Kidney tubule cell (primary cell): ENCODE measurements around the gene SERPINB1.
A peak's percentile ranks its signal among the peaks of the same experiment; 100 is the strongest.
"Not testable (repeated sequence)": the region's sequence is repeated elsewhere in the genome, so short reads cannot be mapped to it uniquely, and the experiment has no call there.

Experiments
- DNase-seq: peaks from one replicate; pipeline ENCODE4 v3.0.0-alpha.2; 2018; ENCODE audit warnings: low spot score

The SERPINB1 gene

GRCh38 chr6:2841264-2842138 lies at the start of gene SERPINB1:
Gene SERPINB1 (minus strand): TSS chr6:2841863. CDS start chr6:2840586, 1,277 bp downstream.
- DNase-seq = peak; percentile 92

GRCh38 chr6:2890976-2891767 lies 49.5 kb upstream of the SERPINB1 start:
- DNase-seq = no peak

GRCh38 chr6:2885967-2886735 lies 44.5 kb upstream of the SERPINB1 start:
- DNase-seq = no peak

- no peak for DNase-seq
Measured at GRCh38 chr6:2884804-2885203, 43.1 kb upstream of the SERPINB1 start.

GRCh38 chr6:2883673-2884072 lies 42.0 kb upstream of the SERPINB1 start:
- no peak for DNase-seq

GRCh38 chr6:2881423-2881822 lies 39.8 kb upstream of the SERPINB1 start:
- no peak for DNase-seq

GRCh38 chr6:2880156-2880555 lies 38.5 kb upstream of the SERPINB1 start:
- not testable (repeated sequence) for DNase-seq

GRCh38 chr6:2877960-2878359 lies 36.3 kb upstream of the SERPINB1 start:
- no peak for DNase-seq

GRCh38 chr6:2877057-2877882 lies 35.6 kb upstream of the SERPINB1 start:
- peak; percentile 84 for DNase-seq

GRCh38 chr6:2876210-2877056 lies 34.8 kb upstream of the SERPINB1 start:
- peak; percentile 97 for DNase-seq

- DNase-seq = peak; percentile 53
Measured at GRCh38 chr6:2875359-2876191, 33.9 kb upstream of the SERPINB1 start.

- DNase-seq = no peak
Measured at GRCh38 chr6:2873643-2874042, 32.0 kb upstream of the SERPINB1 start.

- no peak for DNase-seq
Measured at GRCh38 chr6:2872423-2873358, 31.0 kb upstream of the SERPINB1 start.

GRCh38 chr6:2871953-2872352 lies 30.3 kb upstream of the SERPINB1 start:
- DNase-seq = no peak

GRCh38 chr6:2871102-2871501 lies 29.4 kb upstream of the SERPINB1 start:
- DNase-seq = no peak

- no peak for DNase-seq
Measured at GRCh38 chr6:2870046-2870636, 28.5 kb upstream of the SERPINB1 start.

- peak; percentile 56 for DNase-seq
Measured at GRCh38 chr6:2868637-2869036, 27.0 kb upstream of the SERPINB1 start.
